H1 (cell line): ENCODE data around the gene S100A12. TPM values are rescaled to one million over a fixed set of nuclear protein-coding genes. Genes with fewer than 3 reads are reported as not detected.

Source experiments
- ATF3 ChIP-seq: IDR thresholded peaks from 2 replicates; pipeline ENCODE4 v1.6.1; 2011; ENCODE audit warnings: low read depth, mild to moderate bottlenecking, low read length; ENCODE audit not compliant: insufficient read depth
- KDM5A ChIP-seq: fragments of 200-600 bp; IDR thresholded peaks from 2 replicates; pipeline ENCODE4 v1.7.1; 2012; ENCODE audit warnings: mild to moderate bottlenecking, low read length, inconsistent platforms, mixed read lengths
- PHF8 ChIP-seq: fragments of 200-600 bp; sonication (generic); conservative IDR thresholded peaks from 2 replicates; pipeline ENCODE4 v1.7.1; 2012; ENCODE audit warnings: low read depth, mild to moderate bottlenecking, inconsistent platforms, low read length, moderate library complexity
- polyA plus RNA-seq, 7 experiments: library from polyadenylated mRNA; depleted of rRNA in 3 of 7; stranded (reverse) in 5 of 7; unstranded in 2 of 7; fragments of >200 nt in 5 of 7; fragments of 200-250 nt in 2 of 7; gene quantifications; 1 replicate in 5 of 7; 2 replicates in 1 of 7; 4 replicates in 1 of 7; pipeline versions ENCODE4 v1.2.1 to v1.2.3, GENCODE V29; 2011 to 2013; ENCODE audit warnings: missing spikeins in 2 of 7, mixed read lengths in 2 of 7
- total RNA-seq: library from RNA; stranded (reverse); fragmentation: NEBNext Ultra II Directional; extraction: Animal tissue kit (Norgen Biotek cat#: 25700); gene quantifications from 2 replicates; pipeline ENCODE4 v1.2.1, GENCODE V29; 2021

Gene S100A12
- total and polyA plus RNA-seq, 2 of the 8 experiments (the other 6 are each of a cell fraction or from before 2014, with no cell fraction given): not detected

- no peak for TF ChIP-seq PHF8
- no peak for TF ChIP-seq ATF3
- no peak for TF ChIP-seq KDM5A
These were observed 25.0 kb downstream of the S100A12 start (continued) for GRCh38 chr1:153350321-153350957.
